ENCODE data around the gene SAP25.

Gene SAP25

DNA sequence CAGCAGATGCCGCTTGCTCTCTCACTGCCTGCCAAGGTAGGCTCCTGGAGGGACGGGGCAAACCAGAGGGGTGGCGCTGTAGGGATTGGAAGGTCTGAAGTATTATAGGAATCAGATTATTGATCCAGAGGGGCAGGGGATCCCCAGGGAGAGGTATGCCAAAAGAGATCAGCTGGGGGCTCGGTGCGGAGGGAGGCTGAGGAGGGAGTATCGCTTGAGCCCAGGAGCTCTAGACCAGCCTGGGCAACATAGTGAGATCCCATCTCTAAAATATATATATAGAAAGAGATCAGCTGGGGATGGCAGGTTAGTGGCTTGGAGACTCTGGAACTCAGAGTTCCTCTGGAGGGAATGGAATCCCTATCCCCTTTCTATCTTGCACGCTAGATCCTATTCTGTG lies 21.5 kb upstream of the SAP25 start:
- DNase-seq (ENCODE audit: low read depth), result no peak

DNA sequence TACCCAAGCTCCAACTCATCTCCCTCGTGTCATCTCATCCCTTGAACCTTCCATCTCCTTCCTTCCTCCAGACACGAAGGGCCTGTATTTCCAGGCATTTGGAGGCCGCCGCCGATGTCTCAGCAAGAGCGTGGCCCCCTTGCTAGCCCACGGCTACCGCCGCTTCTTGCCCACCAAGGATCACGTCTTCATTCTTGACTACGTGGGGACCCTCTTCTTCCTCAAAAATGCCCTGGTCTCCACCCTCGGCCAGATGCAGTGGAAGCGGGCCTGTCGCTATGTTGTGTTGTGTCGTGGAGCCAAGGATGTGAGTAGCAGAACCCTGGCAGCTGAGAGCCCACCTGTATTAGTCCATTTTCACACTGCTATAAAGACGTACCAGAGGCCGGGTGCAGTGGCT lies 17.9 kb upstream of the SAP25 start:
- DNase-seq (ENCODE audit: low read depth), result no peak

DNA sequence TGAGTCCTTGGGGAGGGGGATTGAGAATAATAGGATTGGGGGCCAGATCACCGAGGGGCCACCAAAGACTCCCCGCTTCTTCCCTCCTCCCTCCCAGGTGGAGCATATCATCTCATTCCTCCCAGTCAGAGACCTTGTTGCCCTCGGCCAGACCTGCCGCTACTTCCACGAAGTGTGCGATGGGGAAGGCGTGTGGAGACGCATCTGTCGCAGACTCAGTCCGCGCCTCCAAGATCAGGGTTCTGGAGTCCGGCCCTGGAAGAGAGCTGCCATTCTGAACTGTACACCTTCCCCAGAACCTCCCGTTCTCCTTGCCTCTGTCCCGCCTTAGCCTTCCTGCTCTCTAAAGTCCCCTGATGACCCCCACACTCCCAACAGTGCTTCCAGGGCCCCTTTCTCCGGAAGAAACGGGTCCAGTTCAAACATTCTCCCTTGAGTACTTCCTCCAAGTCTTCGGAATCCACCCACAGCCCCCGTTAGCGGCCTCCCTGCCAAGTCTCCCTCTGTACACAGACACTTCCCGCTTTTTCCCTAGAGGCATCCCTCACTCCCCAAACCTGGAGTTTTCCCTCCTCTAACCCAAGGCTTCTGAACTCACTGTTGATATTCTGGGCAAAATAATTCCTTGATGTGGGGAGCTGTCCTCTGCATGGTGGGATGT lies 16.5 kb upstream of the SAP25 start:
- DNase-seq (ENCODE audit: low read depth), result no peak

DNA sequence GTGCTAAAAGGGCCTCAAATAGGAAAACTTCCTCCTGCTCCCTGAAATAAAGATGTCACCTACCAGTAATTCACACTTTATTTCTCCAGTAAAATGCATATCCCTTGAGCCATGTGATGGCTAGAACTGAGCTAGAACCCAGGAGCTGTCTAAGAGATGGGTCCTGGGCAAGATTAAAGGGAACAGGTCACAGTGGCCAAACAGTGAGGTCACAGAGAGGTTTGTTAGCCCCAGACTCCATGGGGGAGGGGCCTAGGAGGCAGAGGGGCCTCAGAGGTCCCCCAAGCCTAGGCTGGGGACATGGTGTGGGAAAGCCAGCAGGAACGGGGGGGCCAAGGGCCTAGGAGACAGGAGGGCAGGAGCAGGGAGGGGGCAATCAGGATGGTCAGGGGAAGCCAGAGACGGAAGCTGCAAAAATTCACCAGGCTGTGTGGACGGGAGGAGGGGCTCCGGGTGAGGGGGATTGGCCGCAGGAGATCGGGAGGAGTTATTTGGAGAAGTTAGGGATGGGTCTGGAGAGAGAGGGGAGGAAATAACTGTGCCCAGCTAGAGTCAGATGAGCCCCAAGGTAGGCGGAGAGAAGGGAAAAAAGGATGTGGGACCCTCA lies 15.7 kb upstream of the SAP25 start:
- no peak for DNase-seq (ENCODE audit: low read depth)

DNA sequence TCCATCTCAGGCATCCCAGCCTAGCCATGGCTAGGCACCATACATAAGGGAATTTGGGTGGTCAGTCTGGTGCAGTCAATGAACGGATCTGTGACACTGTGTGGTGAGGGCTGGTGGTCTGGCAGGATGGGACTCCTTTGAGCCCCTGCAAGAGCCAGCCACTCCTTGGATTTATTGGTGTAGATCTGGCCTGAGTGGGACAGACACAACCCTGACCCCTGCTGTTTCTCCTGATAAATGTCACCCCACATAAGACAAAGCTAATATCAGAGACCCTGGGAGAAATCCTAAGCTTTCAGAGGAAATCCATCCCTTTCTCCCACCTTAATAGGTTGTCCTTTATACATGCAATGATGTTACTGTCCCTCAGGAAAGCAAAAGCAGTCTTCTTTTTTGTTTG lies 14.7 kb upstream of the SAP25 start:
- no peak for DNase-seq (ENCODE audit: low read depth)

DNA sequence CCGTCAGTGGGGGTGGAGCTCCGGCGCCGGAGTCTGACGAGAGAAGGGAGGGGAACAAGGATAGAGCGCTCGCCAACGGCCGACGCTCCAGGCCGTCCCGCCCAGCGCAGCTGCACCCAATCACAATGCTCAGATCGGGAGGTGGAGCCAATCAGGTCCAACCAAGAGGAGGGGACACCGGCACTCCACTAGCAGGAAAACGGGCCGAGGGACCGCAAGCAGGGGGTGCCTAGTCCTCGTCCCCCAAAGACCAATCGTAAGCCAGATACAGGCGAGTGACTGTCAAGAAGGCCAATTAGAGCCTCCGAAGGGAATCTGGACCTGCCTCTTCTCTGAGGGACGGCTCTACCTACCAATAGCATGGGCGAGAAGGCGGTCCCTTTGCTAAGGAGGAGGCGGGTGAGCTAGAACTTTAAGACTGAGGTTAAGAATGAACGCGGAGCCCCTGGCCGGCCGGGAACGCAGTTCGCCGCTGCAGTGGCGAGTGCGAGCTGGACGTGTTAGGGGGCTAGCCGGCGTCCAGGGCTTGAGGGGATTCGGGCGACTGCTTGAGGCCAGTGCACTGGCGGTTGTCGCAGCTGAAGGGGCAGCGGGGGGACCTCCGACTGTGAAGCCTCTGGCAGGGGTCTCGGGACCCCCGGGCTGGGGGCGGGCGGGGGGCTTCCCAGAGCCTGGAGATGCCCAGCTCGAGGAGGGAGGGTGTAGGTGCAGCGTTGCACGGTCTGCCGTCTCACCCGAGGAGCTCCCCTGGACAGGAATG lies 12.7 kb upstream of the SAP25 start, which contains the start of gene FBXO24:
TSS of gene FBXO24 (plus strand) at position 63 of the 760 bp plus-strand sequence. CDS start at position 361, 298 bp downstream.
- DNase-seq (ENCODE audit: low read depth), result peak; percentile 100

DNA sequence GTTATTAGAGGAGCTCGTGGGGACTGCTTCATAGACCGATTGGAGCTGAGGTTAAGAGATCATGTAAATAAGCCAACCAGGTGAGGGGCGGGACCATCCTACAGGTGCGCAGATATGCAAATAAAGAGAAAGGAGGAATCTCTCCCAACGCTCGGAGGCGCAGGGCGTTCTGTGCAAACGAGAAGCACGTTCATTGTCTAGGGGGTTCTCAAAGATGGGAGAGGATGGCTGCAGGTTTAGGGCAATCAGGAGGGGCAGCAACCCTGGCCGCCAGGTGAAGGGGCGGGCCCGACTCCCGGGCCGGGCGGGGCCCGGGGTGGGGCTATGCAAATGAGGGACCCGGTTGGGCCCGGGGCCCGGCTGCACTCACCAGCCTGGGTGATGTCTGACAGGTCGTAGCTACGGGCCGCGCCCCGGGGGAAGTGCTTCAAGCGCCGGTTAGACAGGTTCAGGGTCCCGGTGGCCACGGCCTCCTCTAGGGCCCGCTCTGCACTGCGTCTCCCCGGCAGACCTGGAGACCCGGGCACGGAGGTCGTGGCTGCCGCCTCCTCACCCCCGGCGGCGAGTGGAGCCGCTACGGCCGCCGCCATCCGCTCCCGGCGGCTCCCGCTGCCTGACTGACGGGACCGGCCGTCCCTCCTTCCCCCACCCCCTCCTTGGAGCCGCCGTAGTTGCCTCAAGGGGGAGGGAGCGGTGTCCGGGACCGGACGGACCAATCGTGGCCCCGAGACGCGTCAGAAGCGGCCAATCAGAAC lies 12.0 kb upstream of the SAP25 start, which contains the start of gene LRCH4:
TSS of gene LRCH4 (minus strand) at position 619 of the 755 bp plus-strand sequence. CDS start at position 590, 29 bp downstream.
- no peak for DNase-seq (ENCODE audit: low read depth)

DNA sequence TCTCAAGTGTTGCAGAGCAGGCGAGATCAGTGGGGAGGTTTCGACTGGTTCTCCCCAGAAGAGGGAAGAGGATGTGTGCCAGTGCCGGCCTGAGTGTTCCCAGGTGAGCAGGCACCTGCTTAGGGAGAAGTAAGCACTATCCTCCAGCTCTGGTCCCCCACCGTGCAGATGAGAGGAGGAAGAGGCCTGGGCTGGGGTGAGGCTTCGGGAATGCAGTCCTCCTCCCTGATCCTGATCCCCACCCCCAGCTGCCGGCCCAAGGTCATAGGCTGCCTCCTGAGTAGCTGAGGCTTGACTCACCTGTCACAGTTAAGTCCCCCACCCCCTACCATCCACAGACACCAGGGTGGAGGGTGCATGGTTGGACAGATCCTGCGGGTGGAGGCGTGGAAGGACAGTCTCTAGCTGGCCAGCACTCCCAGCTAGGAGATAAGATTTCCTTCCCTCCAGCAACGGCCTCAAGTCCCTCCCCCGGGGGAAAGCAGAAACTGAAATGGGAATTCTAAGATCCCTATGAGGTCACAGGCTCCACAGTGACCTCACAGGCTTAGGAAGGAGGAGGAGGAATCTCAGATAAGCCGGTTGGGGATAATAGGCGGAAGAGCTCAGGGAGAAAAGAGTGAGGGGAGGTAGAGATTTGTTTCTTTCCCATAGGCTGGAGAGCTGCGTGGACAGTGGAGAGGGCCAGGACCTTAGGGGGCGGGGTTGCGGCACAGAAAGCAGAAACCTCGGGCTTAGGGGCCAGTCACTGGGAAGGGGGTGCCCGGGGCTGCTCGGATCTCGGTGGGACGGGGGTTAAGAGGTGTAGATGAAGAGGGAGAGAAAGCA lies 11.2 kb upstream of the SAP25 start:
- DNase-seq (ENCODE audit: low read depth), result no peak

DNA sequence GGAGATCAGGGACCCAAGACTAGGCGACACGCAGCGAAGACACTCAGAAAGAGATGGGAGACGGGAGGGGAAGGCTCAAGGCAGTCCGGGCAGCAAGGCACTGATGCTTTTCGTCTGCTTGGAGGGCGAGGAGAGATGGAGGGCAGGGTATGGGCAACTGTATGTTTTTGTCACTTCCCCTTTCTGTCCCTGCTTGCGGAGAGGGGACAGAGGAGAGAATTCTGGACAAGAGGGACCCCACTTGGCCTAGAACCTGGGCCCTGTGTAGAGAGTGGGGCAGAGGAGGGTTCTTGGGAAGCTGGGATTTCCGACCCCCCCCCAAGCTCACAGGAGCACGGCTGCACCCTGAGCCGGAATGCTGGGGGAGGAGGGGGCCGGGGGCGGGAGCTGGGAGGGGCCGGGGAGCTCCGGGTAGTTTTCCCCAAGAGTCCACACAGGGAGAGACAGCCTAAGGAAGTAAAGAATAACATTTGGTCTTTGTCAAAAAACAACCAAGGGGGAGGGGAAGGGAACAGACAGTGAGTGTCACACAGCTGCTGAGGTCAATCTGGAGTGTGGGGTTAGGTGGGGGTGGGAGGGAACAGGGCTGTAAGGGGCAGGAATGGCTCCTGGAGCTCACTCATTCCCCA lies 10.5 kb upstream of the SAP25 start:
- no peak for DNase-seq (ENCODE audit: low read depth)

DNA sequence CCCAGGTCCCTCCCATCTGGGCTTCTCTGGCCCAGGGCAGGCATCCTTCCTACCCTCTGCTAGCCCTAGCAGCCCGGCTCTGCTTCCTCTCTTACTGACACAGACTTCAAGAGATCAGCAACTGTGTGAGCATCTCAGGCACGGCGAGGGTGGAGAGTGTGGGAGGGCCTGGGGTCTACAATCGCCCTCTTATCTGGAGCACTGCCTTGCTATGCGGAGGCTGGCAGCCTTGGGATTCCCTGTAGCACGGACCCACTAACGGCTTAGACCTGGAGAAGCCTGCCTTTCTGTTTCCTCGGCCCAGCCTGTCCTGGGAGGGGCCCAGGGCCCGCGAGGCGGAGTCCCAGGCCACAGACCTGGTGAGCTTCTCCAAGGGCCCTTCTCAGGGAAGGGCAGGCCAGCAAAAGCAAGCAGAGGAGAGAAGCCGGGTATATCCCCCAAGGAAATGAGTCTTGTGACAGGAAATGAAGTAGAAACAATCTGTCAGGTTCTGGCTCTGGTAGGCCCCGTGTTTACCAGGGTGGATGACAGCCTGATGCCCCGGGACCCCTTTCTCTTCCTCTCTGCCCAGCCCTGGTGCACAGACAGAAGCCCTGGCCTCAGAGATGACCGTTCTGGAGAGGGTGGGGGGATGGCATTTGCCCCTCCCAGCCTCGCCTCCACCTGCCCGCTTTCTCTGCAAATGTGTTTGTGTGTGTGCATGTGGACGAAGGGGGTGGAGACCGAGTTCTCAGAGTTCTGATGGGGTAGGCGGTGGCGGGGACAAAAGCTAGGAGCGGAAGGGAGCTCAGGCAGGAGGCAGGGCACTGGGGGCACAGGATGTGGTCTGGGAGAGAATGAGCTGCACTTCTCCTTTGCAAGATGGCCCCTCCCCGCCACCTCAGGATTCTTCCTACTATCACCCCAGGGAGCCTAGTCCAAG lies 9.7 kb upstream of the SAP25 start:
- no peak for DNase-seq (ENCODE audit: low read depth)

DNA sequence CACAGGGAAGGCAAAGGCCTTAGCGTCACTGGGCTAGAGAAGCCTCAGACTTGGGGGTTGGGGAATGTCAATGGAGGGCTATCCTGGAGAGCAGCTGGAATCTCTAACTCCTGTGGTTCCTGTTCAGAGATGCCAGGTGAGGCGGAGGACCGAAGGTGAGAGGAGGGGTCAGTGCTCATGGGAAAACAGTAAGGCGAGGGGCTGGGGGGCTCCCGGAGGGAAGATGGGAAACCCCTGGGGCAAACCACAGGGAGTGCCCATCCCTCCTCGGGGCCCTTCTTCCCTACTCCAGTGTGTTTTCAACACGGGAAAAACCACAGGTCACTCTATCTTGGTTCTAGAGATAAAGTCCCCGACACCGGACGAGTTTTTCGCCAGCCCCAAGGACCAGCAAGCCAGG lies 8.9 kb upstream of the SAP25 start:
- no peak for DNase-seq (ENCODE audit: low read depth)

DNA sequence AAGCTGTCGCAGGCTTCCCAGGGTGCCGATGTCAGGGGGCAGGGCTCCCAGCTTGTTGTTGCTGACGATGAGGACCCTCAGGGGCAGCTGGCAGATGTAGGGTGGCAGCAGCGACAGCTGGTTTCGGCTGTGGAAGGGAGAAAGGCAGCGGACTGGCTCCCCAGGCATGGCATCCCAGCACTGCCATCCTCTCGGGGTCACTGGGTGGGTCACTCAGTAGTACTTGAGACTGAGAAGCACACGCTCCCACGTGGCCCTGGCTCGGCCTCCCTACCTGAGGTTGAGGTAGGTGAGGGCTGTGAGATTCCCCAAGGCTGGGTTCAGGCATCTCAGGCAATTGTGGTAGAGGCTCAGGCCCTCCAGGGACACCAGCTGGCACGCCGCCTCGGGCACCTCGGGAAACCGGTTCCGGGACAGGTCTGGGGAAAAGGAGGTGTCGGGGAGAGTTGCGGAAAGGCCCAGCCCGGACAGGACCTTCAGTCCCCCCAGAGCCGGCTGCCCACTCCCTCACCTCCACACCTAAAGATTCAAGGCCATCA lies 8.4 kb upstream of the SAP25 start:
- DNase-seq (ENCODE audit: low read depth), result no peak

DNA sequence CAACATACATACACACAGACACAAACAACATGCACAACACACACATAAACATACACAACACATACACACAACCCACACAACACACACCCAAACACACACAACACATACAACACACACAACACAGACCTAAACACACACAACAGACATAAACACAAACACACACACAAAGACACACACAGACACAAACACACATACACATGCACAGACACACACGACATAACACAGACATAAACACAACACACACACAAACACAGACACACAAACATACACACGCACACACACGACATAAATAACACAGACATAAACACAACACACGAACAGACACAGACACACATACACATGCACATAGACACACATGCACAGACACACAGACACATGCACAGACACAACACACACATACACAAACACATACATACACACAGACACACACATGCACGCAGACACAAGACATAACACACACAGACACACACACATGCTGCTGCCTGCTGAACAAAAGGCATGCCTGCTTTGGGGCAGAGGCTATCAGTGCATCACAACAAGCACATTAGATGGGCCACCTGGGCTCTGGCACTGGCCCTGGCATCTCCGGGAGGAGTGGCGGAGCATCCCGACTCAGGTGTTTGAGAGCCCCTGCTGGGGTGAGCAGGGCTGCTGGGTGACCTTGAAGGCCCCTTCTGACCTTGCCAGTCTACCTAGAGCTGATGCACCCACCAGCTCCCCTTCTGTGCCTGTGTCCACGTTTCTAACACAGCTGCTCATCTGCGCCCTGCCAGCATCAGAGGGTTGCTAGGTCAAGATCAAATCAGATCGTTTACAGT lies 7.0 kb upstream of the SAP25 start:
- no peak for DNase-seq (ENCODE audit: low read depth)

DNA sequence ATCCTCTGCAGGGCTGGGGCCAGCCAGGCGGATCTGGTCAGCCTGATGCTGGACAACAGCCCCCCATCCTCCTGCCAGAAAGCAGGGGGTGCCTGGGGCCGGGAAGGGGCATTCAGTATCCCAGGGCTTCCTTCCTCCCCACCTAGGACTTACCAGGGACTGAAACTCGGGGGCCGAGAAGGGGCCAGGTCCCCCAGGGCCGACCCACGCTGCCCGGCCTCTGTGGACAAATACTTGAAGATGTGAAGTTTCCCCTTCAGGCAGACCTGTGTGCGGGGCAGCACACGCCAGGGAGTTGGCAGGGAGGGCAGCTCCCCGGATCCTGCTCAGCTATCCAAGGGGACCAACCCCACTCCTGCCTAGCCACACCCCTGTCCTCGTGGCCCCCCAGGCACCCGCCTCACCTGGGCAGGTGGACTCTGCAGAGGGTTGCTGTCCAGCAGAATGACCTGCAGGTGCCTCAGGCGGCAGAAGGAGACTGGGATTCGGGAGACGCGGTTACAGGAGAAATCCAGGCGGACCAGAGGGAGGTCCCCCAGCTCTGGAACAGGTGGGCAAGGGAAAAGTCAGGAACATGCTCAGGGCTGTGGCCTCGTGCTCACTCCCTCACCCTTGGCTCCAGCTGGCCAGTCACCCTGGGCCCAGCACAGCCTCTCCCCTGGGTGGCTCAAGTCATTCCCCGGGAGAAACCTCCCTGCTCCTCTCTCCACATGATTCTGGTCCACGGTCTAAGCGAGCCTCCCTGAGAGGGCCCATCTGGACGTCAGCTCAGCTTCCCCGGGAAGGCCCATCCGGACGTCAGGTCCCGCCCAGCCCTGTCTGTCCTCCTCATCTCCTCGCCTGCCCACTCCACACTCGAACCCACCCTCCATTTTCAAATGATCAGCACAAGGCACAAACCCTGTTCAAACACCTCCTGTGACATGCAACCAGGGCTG lies 4.8 kb upstream of the SAP25 start:
- DNase-seq (ENCODE audit: low read depth), result no peak

DNA sequence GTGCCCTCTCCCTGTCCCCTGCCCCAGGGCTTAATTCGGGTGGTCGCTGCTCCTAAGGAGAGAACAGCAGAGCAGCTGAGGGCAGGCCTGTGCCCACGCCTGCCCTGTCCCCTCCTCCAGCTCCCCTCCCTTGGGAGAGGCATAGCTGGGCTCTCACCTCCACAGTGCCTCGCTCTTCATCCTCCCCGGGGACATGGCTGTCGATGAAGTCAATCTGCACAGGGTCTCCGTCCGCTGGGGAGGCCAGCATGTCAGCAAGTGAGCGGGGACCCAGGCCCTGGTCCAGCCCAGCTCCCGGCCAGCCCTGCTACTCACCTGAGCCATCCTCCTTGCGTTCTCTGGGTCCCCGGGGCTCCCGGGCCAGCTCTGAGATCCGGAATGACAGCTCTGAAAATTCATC lies 3.8 kb upstream of the SAP25 start:
- no peak for DNase-seq (ENCODE audit: low read depth)

DNA sequence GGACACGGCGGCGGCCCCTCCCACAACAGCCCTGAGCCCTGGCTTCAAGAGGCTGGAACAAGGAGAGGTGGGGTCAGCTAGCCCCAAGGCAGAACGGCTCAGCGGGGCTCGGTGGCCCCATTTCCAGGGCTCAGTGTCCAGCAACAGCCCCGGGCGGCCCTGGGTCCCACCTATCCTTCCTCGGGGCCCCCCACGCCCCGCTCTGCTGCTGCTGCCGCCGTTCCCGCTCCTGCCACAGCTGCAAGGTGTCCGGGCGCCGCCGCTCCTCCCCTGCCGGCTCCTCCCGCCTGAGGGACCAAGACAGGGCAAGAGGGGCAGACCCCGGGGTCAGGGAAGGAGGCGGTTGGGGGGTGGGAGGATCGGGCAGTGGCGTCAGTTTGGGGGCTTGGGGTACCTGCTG lies 3.4 kb upstream of the SAP25 start:
- DNase-seq (ENCODE audit: low read depth), result no peak

DNA sequence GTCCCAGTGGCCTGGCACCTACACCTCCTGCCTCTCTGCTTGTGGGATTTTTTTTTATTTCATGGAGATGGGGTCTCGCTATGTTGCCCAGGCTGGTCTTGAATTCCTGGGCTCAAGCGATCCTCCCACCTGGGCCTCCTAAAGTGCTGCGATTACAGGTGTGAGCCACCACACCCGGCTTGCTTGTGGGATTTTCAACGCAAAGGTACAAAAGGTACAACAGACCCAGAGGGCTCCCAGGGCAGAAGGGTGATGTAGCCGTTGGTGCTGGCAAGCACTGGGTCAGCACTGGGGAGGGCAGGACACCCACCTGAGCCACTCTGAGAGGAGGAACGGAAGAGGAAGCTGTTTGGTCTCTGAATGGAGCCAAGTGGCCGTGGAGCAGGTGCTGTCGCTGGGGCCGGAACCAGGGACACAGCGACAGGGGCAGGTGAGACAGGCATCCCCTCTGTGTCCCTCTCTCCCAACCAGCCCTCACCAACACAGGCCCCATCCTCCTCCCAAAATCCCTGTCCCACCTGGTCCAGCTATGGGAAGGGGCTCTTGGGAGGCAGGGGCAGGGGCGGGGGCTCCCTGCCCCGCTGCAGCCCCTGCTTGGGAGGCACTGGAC lies 2.8 kb upstream of the SAP25 start:
- DNase-seq (ENCODE audit: low read depth), result no peak
